WTC11 (cell line): Measurements from ENCODE around the gene CAB39. TPM values are rescaled to one million over a fixed set of nuclear protein-coding genes. Genes with fewer than 3 reads are reported as not detected.

Source experiments
- ATAC-seq: fragments of 200-7000 bp; cut with Tn5 transposase; 2 replicates; pipeline ENCODE4 v1.10.0; 2021; ENCODE audit warnings: mild to moderate bottlenecking, moderate library complexity
- CTCF ChIA-PET: fragments of 300-600 bp; sonication (Branson Sonifier 250); formaldehyde crosslinking; loops from one replicate; lab custom pipeline; 2021; ENCODE audit warnings: antibody characterized with exemption; lab: Charles Lee
- POLR2A ChIA-PET: fragments of 350-600 bp; sonication (Branson Sonifier 250); formaldehyde crosslinking; loops from one replicate; lab custom pipeline; 2021; ENCODE audit warnings: antibody characterized with exemption; lab: Charles Lee
- DNase-seq: peaks from one replicate; pipeline ENCODE4 v3.0.0; 2021; ENCODE audit warnings: low spot score
- H3K27ac Mint-ChIP-seq: 2 replicates; pipeline ENCODE4 v1.8.0; 2021; ENCODE audit warnings: mixed read lengths
- H3K27me3 Mint-ChIP-seq: 2 replicates; pipeline ENCODE4 v1.8.0; 2021; ENCODE audit warnings: low read depth, mild to moderate bottlenecking, moderate library complexity, mixed read lengths
- H3K36me3 Mint-ChIP-seq: 2 replicates; pipeline ENCODE4 v1.8.0; 2021; ENCODE audit warnings: mixed read lengths
- H3K4me1 Mint-ChIP-seq: 2 replicates; pipeline ENCODE4 v1.8.0; 2022; ENCODE audit warnings: mixed read lengths
- H3K4me3 Mint-ChIP-seq: 2 replicates; pipeline ENCODE4 v1.8.0; 2021; ENCODE audit warnings: mild to moderate bottlenecking, moderate library complexity, mixed read lengths
- H3K9me3 Mint-ChIP-seq: 2 replicates; pipeline ENCODE4 v1.8.0; 2021; ENCODE audit warnings: mixed read lengths
- ATF3 ChIP-seq: sonication (generic); formaldehyde crosslinking; conservative IDR thresholded peaks from 2 replicates; pipeline ENCODE4 v1.8.1; 2022; ENCODE audit warnings: mild to moderate bottlenecking, missing genetic modification reagents
- FOXP1 ChIP-seq: sonication (generic); formaldehyde crosslinking; IDR thresholded peaks from 2 replicates; pipeline ENCODE4 v1.8.0; 2022; ENCODE audit warnings: missing genetic modification reagents, mild to moderate bottlenecking, moderate library complexity, borderline replicate concordance
- GABPB1 ChIP-seq: sonication (generic); formaldehyde crosslinking; IDR thresholded peaks from 2 replicates; pipeline ENCODE4 v1.8.1; 2023; ENCODE audit warnings: mild to moderate bottlenecking, missing genetic modification reagents
- GTF2I ChIP-seq: fragments of 250-450 bp; sonication (Bioruptor Pico); conservative IDR thresholded peaks from 2 replicates; pipeline ENCODE4 v1.4.0; 2021; ENCODE audit warnings: mild to moderate bottlenecking
- HMGA2 ChIP-seq: fragments of 250-450 bp; sonication (Bioruptor Pico); IDR thresholded peaks from 2 replicates; pipeline ENCODE4 v1.4.0; 2021; ENCODE audit warnings: mild to moderate bottlenecking, moderate library complexity
- HMGXB4 ChIP-seq: sonication (generic); formaldehyde crosslinking; IDR thresholded peaks from 2 replicates; pipeline ENCODE4 v1.8.1; 2023; ENCODE audit warnings: mild to moderate bottlenecking, moderate library complexity, missing genetic modification reagents
- NR1H2 ChIP-seq: sonication (generic); formaldehyde crosslinking; IDR thresholded peaks from 2 replicates; pipeline ENCODE4 v1.9.0; 2021; ENCODE audit warnings: mild to moderate bottlenecking, moderate library complexity, missing genetic modification reagents
- NR3C1 ChIP-seq: sonication (generic); formaldehyde crosslinking; conservative IDR thresholded peaks from 2 replicates; pipeline ENCODE4 v1.8.1; 2023; ENCODE audit warnings: low read depth, mild to moderate bottlenecking, missing genetic modification reagents
- RELA ChIP-seq: sonication (generic); formaldehyde crosslinking; IDR thresholded peaks from 2 replicates; pipeline ENCODE4 v1.8.1; 2022; ENCODE audit warnings: missing genetic modification reagents, mild to moderate bottlenecking, borderline replicate concordance
- RORB ChIP-seq: fragments of 250-450 bp; sonication (Bioruptor Pico); IDR thresholded peaks from 2 replicates; pipeline ENCODE4 v1.9.0; 2021; ENCODE audit warnings: mild to moderate bottlenecking
- ZNF121 ChIP-seq: sonication (generic); formaldehyde crosslinking; IDR thresholded peaks from 2 replicates; pipeline ENCODE4 v1.8.0; 2023; ENCODE audit warnings: missing genetic modification reagents
- ZNF219 ChIP-seq: sonication (generic); formaldehyde crosslinking; IDR thresholded peaks from 2 replicates; pipeline ENCODE4 v1.8.0; 2023; ENCODE audit warnings: missing genetic modification reagents, mild to moderate bottlenecking, borderline replicate concordance
- ZNF281 ChIP-seq: sonication (generic); formaldehyde crosslinking; IDR thresholded peaks from 2 replicates; pipeline ENCODE4 v1.8.0; 2023; ENCODE audit warnings: mild to moderate bottlenecking, missing genetic modification reagents
- ZNF317 ChIP-seq: sonication (generic); formaldehyde crosslinking; IDR thresholded peaks from 2 replicates; pipeline ENCODE4 v1.8.1; 2023; ENCODE audit warnings: low read depth, mild to moderate bottlenecking, moderate library complexity, missing genetic modification reagents, borderline replicate concordance
- ZNF396 ChIP-seq: fragments of 250-450 bp; sonication (Bioruptor Pico); IDR thresholded peaks from 2 replicates; pipeline ENCODE4 v1.8.0; 2021; ENCODE audit warnings: mild to moderate bottlenecking, moderate library complexity, borderline replicate concordance
- ZNF416 ChIP-seq: fragments of 250-450 bp; sonication (Bioruptor Pico); IDR thresholded peaks from 2 replicates; pipeline ENCODE4 v1.9.0; 2021; ENCODE audit warnings: mild to moderate bottlenecking, inconsistent platforms
- ZNF425 ChIP-seq: fragments of 250-450 bp; sonication (Bioruptor Pico); conservative IDR thresholded peaks from 2 replicates; pipeline ENCODE4 v1.9.0; 2021; ENCODE audit warnings: mild to moderate bottlenecking
- ZNF671 ChIP-seq: fragments of 250-450 bp; sonication (Bioruptor Pico); IDR thresholded peaks from 2 replicates; pipeline ENCODE4 v1.8.0; 2021; ENCODE audit warnings: mild to moderate bottlenecking
- total RNA-seq: library from RNA; stranded (reverse); gene quantifications from 3 replicates; pipeline ENCODE4 v1.2.3, GENCODE V29; 2021

CAB39 gene
- total RNA-seq, 1 experiment from 2014 or later: 36.9 TPM

GRCh38 chr2:230809677-230810251, 97.1 kb downstream of the CAB39 start:
- Mint-ChIP-seq H3K27ac (no peak overlapping the region), H3K4me3 (no peak overlapping the region), H3K9me3 (no peaks in the 10 kb centered on the region), H3K27me3 (no peaks in the 10 kb centered on the region), H3K4me1 (peaks cover 8% of the 10 kb centered on the region), H3K36me3 (peaks cover 13% of the 10 kb centered on the region)
- TF ChIP-seq ATF3 (CRISPR knock-in tag) (no peak), ZNF671 (CRISPR knock-in tag) (no peak), NR3C1 (CRISPR knock-in tag) (no peak), FOXP1 (CRISPR knock-in tag) (no peak), RELA (CRISPR knock-in tag) (no peak), RORB (CRISPR knock-in tag) (no peak), ZNF281 (CRISPR knock-in tag) (no peak), HMGA2 (CRISPR knock-in tag) (no peak), HMGXB4 (CRISPR knock-in tag) (no peak), NR1H2 (CRISPR knock-in tag) (no peak), ZNF396 (CRISPR knock-in tag) (no peak), ZNF219 (CRISPR knock-in tag) (no peak), GTF2I (CRISPR knock-in tag) (no peak), GABPB1 (CRISPR knock-in tag) (no peak), ZNF121 (no peak), ZNF317 (CRISPR knock-in tag) (no peak)
- no peak for ATAC-seq
- CTCF ChIA-PET: interaction anchor here (0.5 to 2.9 kb wide), 20 partner anchors 9 to 243 kb away, joined by 3 to 21 read pairs (median 4); no protein-coding TSS in a partner anchor
- POLR2A ChIA-PET: no interaction called here
- DNase-seq: no peak

- DNase-seq (no peak), ATAC-seq (no peak)
- POLR2A ChIA-PET: no interaction called here
These were observed 98.9 kb downstream of the CAB39 start for GRCh38 chr2:230811508-230811907.

More at GRCh38 chr2:230811508-230811907, 98.9 kb downstream of the CAB39 start:
- no peak overlapping the region for H3K4me3 Mint-ChIP-seq
- peaks cover 10% of the 10 kb centered on the region for H3K36me3 Mint-ChIP-seq
- H3K27me3 Mint-ChIP-seq: no peaks in the 10 kb centered on the region
- TF ChIP-seq ZNF425: no peak
- no peak for TF ChIP-seq ZNF396 (CRISPR knock-in tag)
- no peak for TF ChIP-seq ZNF416 (CRISPR knock-in tag)
- 0 out of 2 replicates have a peak overlapping the region, but pooled peaks have one; percentile 8 for H3K27ac Mint-ChIP-seq
- CTCF ChIA-PET: interaction anchor here (4.9 kb wide), 1 partner anchor 12 kb away, joined by 17 read pairs; no protein-coding TSS in a partner anchor
- peaks cover 8% of the 10 kb centered on the region for H3K4me1 Mint-ChIP-seq
- H3K9me3 Mint-ChIP-seq: no peaks in the 10 kb centered on the region
